Left renal cortex interstitium (tissue), 4 donors: ENCODE measurements around the gene SNX9. TPM values are rescaled to one million over a fixed set of nuclear protein-coding genes. Genes with fewer than 3 reads are reported as not detected.
"Not testable (repeated sequence)": the region's sequence is repeated elsewhere in the genome, so short reads cannot be mapped to it uniquely, and the experiment has no call there.

Source experiments
- DNase-seq, 4 donors: peaks; one replicate each; pipeline ENCODE4 v3.0.0-alpha.2; 2013; ENCODE audit warnings: low read depth in 4 of 4, low spot score in 2 of 4, missing footprints in 1 of 4
- polyA plus RNA-seq, 4 donors: library from polyadenylated mRNA; unstranded; fragments of 120-200 nt; gene quantifications; one replicate each; pipeline ENCODE4 v1.2.1, GENCODE V29; 2013; ENCODE audit not compliant: insufficient read length in 4 of 4

Gene SNX9
- polyA plus RNA-seq, 4 donors = 40.3 to 45.3 (median 42.4) TPM

GRCh38 chr6:157853902-157854502 lies 31.0 kb downstream of the SNX9 start:
- DNase-seq = no peak

- DNase-seq = no peak
These were observed 32.3 kb downstream of the SNX9 start for GRCh38 chr6:157855325-157855724.

DNA sequence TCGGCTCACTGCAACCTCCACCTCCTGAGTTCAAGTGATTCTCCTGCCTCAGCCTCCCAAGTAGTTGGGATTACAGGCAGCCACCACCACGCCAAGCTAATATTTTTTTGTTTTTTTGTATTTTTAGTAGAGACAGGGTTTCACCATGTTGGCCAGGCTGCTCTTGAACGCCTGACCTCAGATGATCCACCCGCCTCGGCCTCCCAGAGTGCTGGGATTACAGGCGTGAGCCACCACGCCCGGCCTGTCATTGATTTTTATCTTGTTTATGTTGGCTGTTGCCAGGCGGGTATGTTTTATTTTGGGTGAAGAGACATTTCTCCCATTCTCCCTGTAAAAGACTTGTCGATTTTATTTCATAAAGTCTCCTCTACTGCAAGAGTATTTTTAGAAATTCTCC lies 32.8 kb downstream of the SNX9 start:
- DNase-seq = not testable (repeated sequence)

GRCh38 chr6:157858664-157859063 lies 35.6 kb downstream of the SNX9 start:
- DNase-seq = not testable (repeated sequence)

DNA sequence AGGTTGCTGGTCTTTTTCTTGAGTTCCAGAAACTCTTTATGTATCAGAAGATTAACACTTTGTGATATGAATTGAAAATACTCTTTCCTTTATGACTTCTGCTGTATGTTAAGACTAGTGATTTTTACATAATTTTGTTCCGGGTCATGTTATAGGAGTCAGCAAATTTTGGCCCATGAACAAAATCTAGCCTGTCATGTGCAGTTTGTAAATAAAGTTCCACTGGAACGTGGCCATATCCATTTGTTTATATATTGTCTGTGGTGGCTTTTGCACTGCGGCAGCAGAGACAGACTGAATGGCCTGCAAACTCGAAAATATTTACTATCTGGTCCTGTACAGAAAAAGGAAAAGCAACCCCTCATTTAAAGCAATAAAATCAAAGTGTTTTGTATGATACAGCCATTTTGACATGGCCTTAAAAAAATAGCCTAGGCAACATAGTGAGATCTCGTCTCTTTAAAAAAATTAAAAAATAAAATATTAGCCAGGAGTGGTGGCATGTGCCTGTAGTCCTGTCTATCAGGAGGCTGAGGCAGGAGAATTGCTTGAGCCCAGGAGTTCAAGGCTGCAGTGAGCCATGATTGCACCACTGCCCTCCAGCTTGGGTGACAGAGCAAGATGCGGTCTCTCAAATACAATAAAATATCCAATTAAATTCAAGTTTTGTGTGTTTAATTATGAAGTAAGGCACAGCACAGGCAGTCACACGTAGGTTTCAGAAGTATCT lies 36.9 kb downstream of the SNX9 start:
- DNase-seq = no peak

GRCh38 chr6:157860505-157860991 lies 37.5 kb downstream of the SNX9 start:
- peak in 1 of 4 donors; percentile 25 for DNase-seq

GRCh38 chr6:157861184-157861583 lies 38.1 kb downstream of the SNX9 start:
- no peak for DNase-seq

GRCh38 chr6:157861814-157862213 lies 38.8 kb downstream of the SNX9 start:
- DNase-seq = no peak

- no peak for DNase-seq
These were observed 39.7 kb downstream of the SNX9 start for GRCh38 chr6:157862706-157863105.

DNA sequence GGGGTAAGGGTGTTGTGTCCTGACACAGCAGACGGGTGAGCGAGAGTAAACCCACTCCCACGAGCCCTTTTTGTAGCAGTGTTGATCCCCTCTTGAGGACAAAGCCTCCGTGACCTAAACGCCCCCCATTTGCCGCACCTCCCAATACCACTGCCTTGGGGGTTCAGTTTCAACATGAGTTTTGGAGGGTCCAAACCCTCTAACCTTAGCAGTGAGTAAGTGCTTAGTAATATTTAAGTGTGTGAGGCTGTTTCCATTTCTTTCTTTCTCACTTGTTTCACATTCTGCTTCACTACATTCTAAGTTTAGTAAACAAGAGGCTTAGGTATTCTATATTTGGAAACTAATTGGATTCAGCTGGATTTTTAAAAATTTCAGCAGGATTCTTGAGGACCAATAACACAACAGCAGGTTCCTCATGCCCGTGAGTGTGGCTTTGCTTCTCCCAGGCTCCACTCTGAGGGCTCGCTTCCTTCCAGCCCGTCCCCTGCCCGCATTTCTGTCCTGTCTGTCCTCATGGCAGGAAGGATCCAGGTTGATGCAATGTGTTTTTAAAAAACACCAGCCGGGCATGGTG lies 41.2 kb downstream of the SNX9 start:
- no peak for DNase-seq

DNA sequence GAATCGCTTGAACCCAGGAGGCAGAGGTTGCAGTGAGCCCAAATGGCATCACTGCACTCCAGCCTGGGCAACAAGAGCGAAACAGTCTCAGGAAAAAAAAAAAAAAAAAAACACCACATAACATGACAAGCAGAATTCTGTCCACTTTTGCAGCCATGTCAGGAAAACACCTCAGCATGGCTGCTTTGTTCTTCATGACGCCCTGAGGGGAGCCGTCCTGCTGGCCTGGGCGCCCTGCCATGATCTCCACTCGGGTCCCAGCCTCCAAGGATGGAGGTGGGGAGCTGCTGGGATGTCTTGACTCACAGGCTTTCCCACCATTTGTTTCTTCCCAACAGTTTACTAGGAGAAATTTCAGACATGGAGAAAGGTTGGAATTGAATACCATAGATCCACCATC lies 42.2 kb downstream of the SNX9 start:
- no peak for DNase-seq

DNA sequence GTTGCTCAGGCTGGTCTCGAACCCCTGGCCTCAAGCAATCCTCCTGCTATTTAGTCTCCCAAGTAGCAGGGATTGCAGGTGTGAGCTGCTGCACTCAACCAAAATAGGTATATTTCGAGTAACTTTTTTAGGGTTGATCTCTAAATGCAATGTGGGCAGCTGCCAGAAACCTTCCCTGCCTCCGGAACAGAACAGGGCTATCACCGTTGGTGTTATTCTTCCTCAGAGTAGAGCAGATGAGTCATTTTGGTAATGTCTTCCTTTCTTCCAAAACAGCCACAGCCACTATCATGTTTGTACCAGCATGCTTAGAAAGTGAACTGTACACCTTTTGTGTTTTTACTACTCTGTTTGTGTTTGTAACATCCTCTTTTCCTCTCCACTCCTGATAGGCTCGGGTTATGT lies 44.1 kb downstream of the SNX9 start:
- DNase-seq = no peak

GRCh38 chr6:157867981-157868380 lies 44.9 kb downstream of the SNX9 start:
- no peak for DNase-seq

DNA sequence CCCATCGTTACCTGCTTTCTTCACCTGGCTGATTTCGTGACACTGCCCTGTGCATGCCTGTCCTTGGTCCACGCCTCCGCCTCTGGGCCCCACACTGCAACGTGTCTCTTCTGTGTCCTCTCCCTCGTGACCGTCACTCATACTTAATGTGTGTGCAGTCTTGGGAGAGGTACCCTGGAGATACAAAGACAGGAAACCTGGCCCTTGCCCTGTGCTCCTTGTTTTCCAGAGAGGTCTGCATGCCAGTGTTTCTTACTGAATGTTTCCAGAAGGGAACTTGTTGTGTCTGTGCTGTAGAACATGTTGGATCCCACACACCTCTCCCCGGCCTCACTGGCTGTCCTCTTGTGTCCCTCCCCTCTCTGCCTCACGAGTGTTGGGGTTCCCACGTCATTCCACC lies 45.8 kb downstream of the SNX9 start:
- no peak for DNase-seq

GRCh38 chr6:157869673-157870302 lies 46.7 kb downstream of the SNX9 start:
- DNase-seq = no peak

DNA sequence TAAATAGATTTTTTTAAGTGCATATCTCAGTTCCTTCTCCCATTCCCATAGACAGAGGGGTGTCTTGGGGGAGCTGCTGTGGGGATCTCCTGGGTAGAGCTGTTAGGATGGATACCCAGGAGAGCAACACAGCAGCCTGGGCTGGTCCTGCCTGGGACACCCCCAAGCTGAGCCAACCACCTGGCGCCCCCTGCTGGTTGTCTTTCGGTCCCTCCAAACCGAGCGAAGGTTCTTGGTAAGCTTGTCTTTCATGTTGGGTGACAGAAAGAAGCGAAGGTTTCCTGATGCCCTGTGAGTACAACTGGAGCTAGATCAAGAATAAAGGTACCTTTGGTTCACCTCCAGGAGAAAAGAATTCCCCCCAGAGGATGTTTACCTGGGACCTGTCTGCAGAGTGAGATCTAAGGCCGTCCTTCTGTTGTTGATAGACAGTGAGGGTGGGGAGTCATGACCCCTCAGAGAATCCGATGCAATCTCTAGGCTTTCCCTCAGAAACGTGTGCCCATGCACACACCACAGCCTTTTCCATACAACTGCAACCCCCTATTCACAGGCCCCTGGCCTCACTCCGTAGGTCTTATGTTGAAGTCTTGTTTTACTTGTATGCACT lies 50.8 kb downstream of the SNX9 start:
- no peak for DNase-seq

DNA sequence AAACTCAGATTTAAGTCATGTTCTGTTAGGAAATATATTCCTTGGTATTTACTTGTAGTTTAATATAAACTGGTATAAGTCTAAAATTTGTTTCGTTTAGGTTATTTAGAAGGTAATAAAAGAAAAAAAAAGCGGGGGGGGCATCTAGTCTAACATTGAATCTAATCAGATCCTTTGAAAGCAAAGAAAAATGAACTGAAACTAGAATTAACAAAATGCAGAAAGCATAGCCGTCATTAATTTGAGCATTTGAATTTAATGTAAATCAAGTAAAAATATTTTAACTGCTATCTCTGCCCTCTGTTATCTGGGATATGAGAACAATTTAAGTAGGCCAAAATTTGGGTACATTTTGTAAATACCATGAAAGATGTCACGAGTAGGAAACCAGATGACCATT lies 54.1 kb downstream of the SNX9 start:
- no peak for DNase-seq

DNA sequence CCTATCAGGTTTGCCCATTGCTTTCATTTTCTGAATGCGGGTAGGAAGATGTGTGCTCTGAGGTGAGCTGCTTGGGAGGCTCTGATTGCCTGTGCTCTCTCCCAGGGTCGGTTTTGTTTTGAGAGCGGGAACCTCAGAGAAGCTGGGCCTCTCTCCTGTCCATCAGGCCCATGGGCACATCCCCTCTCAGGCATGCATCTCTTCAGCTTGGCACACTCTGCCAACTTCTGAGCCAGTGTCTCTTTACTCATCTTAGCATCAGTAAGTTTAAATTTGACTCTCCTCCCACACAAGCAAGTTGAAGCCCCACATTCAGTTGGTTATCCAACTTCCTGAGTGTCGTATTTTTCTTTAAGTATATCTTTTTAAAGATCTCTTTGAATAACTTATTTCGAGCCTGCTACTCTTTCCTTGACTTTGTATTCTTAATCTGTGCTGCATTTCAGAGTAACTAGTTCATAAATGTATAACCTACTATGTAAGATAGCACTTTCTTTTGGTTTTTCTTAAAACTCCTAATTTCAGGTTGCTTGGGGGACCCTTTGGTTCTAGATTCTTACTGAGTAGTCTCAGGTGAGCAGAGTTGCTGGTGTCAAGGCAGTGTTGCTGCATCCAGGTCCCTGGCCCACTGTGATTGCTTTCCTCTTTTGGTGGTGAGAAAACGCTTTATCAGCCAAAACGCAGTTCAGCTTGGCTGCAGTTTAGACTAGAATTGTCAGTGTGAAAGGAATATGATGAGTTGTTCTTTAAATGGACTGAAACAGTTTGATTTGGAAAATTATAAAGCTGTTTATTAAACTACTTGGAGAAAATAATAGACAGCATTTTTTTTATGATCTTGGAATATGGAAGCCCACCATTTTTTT lies 54.8 kb downstream of the SNX9 start:
- no peak for DNase-seq

DNA sequence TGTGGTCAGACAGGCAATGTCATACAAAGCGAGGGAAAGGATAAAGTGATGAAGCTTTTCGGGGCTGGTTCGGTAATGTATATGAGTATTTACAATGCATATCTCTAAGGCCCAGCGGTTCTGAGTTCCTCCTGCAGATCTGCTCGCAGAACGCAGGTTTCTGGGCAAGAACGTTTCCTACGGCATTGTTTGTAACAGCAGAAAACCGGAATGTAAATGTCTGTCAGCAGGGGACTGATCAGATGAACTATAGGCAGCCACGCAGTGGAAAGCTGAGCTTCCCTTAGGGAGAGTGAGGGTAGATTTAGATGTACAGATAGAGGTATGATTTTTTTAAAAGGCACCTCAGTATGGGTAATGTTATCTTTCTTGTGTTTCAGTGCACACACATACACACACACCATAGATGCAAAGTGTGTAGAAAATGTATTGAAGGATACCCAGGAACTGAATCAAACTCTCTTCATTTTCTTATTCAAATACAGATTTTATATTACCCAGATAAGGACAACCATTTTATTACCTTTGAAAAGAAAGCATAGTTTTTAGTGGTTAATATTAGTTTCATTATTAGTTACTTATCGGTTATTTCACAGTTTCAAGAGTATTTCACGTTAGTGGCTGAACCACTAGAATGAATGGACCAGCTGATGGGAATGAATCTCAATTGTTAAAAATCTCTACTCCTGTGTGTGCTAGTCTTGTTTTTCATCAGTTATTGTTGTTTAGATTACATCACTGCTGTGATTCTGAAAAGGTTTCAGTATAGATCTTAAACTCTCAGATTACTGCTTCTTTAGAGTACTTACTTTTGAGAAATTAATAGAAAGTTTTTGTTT lies 56.2 kb downstream of the SNX9 start:
- DNase-seq = no peak
